Breast epithelium (tissue), 3 donors: ENCODE results near the gene TMF1.

ENCODE experiments used
- POLR2A ChIP-seq: fragments of 450-650 bp; IDR thresholded peaks from one replicate; pipeline ENCODE4 v1.6.1; 2016; ENCODE audit warnings: antibody characterized with exemption, mild to moderate bottlenecking, moderate library complexity
- TF ChIP-seq, protein P1 (sequence below), 3 donors: fragments of 450-650 bp; IDR thresholded peaks; one replicate each; pipeline ENCODE4 v1.5.1; 2016 to 2017; ENCODE audit warnings: antibody characterized with exemption in 3 of 3, mild to moderate bottlenecking in 3 of 3, moderate library complexity in 3 of 3

DNA sequence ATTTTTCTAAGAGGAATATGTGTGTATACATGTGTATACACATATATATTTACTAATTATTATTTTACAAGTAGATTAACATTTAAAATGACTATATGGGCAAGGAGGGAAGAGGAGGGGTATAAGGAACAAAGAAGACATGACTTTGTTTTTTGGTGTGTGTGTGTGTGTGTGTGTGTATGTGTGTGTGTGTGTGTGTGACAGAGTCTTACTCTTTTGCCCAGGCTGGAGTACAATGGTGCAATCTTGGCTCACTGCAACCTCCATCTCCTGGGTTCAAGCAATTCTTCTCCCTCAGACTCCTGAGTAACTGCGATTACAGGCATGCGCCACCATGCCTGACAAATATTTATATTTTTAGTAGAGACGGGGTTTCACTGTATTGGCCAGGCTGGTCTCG is 36.0 kb downstream of the TMF1 start:
- TF ChIP-seq, protein P1, sequence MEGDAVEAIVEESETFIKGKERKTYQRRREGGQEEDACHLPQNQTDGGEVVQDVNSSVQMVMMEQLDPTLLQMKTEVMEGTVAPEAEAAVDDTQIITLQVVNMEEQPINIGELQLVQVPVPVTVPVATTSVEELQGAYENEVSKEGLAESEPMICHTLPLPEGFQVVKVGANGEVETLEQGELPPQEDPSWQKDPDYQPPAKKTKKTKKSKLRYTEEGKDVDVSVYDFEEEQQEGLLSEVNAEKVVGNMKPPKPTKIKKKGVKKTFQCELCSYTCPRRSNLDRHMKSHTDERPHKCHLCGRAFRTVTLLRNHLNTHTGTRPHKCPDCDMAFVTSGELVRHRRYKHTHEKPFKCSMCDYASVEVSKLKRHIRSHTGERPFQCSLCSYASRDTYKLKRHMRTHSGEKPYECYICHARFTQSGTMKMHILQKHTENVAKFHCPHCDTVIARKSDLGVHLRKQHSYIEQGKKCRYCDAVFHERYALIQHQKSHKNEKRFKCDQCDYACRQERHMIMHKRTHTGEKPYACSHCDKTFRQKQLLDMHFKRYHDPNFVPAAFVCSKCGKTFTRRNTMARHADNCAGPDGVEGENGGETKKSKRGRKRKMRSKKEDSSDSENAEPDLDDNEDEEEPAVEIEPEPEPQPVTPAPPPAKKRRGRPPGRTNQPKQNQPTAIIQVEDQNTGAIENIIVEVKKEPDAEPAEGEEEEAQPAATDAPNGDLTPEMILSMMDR (IDR thresholded peaks at IDR 0.05) = no peak
- TF ChIP-seq POLR2A = no peak
